GM12878 (cell line): ENCODE results near the gene CRTAP. TPM values are rescaled to one million over a fixed set of nuclear protein-coding genes. Genes with fewer than 3 reads are reported as not detected.

Experiments
- ATAC-seq: fragments of 200-7000 bp; cut with Tn5 transposase; 3 replicates; pipeline ENCODE4 v1.9.1; 2020; ENCODE audit warnings: mild to moderate bottlenecking, moderate library complexity
- BruUV-seq: library from RNA; stranded (reverse); fragments of 400-500 nt; replicated peaks from 2 replicates; lab custom pipeline; 2021; lab: Mats Ljungman, UMichigan
- CTCF ChIA-PET: fragments of 300-600 bp; sonication (Branson Sonifier 250); formaldehyde crosslinking; extraction: SDS; loops from one replicate; lab custom pipeline; 2021; ENCODE audit warnings: inconsistent platforms; lab: Yijun Ruan, JAX
- POLR2A ChIA-PET: fragments of 350-600 bp; formaldehyde crosslinking; extraction: SDS; loops from one replicate; lab custom pipeline; 2021; ENCODE audit warnings: inconsistent platforms; lab: Charles Lee
- RAD21 ChIA-PET: fragments of 300-600 bp; sonication (Branson Sonifier 250); formaldehyde crosslinking; loops from one replicate; lab custom pipeline; 2023; ENCODE audit warnings: antibody characterized with exemption; ENCODE audit not compliant: unreplicated experiment; lab: Charles Lee
- SMC1A ChIA-PET: fragments of 300-600 bp; sonication (Branson Sonifier 250); formaldehyde crosslinking; loops from one replicate; lab custom pipeline; 2023; ENCODE audit not compliant: unreplicated experiment, uncharacterized antibody; lab: Charles Lee
- DNase-seq: peaks from one replicate; pipeline ENCODE4 v3.0.0-alpha.2; 2011; ENCODE audit warnings: low read depth, low spot score
- FAIRE-seq: peaks from 3 replicates; lab custom pipeline; 2011; peaks lifted over from hg19 to GRCh38; lab: Jason Lieb, UNC
- H2AFZ ChIP-seq: 2 replicates; pipeline ENCODE4 v1.6.0; 2011; ENCODE audit warnings: low read depth, low read length, control low read depth; ENCODE audit not compliant: control insufficient read depth
- H3K27ac ChIP-seq: 2 replicates; pipeline ENCODE4 v1.5.1; 2011; ENCODE audit warnings: control low read depth; ENCODE audit not compliant: control insufficient read depth, insufficient read depth
- H3K27me3 ChIP-seq, 2 experiments: replicated peaks in 1 of 2; 2 replicates each; pipeline versions ENCODE4 v1.6.0 to v1.6.1; 2011; ENCODE audit warnings: low read length in 1 of 2; ENCODE audit not compliant: control insufficient read depth in 2 of 2, insufficient read depth in 2 of 2
- H3K36me3 ChIP-seq, 2 experiments: 2 replicates each; pipeline ENCODE4 v1.5.1; 2011; ENCODE audit warnings: low read length in 1 of 2; ENCODE audit not compliant: control insufficient read depth in 2 of 2, insufficient read depth in 2 of 2
- H3K4me1 ChIP-seq: 2 replicates; pipeline ENCODE4 v1.6.1; 2011; ENCODE audit warnings: mild to moderate bottlenecking, low read length, moderate library complexity, mixed read lengths; ENCODE audit not compliant: control insufficient read depth, insufficient read depth
- H3K4me2 ChIP-seq: 2 replicates; pipeline ENCODE4 v1.6.0; 2011; ENCODE audit warnings: control low read depth; ENCODE audit not compliant: control insufficient read depth, insufficient read depth
- H3K4me3 ChIP-seq: fragments of 200-600 bp; sonication (generic); 2 replicates; pipeline ENCODE4 v1.5.1; 2016
- H3K79me2 ChIP-seq: 2 replicates; pipeline ENCODE4 v1.6.0; 2011; ENCODE audit warnings: low read length; ENCODE audit not compliant: control insufficient read depth, insufficient read depth
- H3K9ac ChIP-seq: 2 replicates; pipeline ENCODE4 v1.8.0; 2011; ENCODE audit warnings: low read length, control low read depth, mixed read lengths; ENCODE audit not compliant: control insufficient read depth, insufficient read depth
- H3K9me3 ChIP-seq: replicated peaks from 3 replicates; pipeline ENCODE4 v1.5.1; 2011; ENCODE audit warnings: mild to moderate bottlenecking, low read length; ENCODE audit not compliant: control insufficient read depth, insufficient read depth
- H4K20me1 ChIP-seq: 2 replicates; pipeline ENCODE4 v1.6.0; 2011; ENCODE audit not compliant: control insufficient read depth, insufficient read depth
- BCL11A ChIP-seq: IDR thresholded peaks from 2 replicates; pipeline ENCODE4 v1.6.1; 2011; ENCODE audit warnings: low read depth, low read length
- CEBPB ChIP-seq, 2 experiments: fragments of 150-350 bp in 1 of 2; IDR thresholded peaks; 2 replicates each; pipeline ENCODE4 v1.6.1; 2012 to 2014; ENCODE audit warnings: low read depth in 2 of 2, low read length in 2 of 2, borderline replicate concordance in 1 of 2, inconsistent platforms in 1 of 2
- E2F8 ChIP-seq: fragments of 450-650 bp; IDR thresholded peaks from 2 replicates; pipeline ENCODE4 v1.6.1; 2018; ENCODE audit warnings: mild to moderate bottlenecking, low read depth, moderate library complexity; ENCODE audit not compliant: partially characterized antibody
- E4F1 ChIP-seq: fragments of 450-650 bp; IDR thresholded peaks from 2 replicates; pipeline ENCODE4 v1.6.1; 2018; ENCODE audit warnings: borderline replicate concordance, mild to moderate bottlenecking; ENCODE audit not compliant: partially characterized antibody
- FOXK2 ChIP-seq: fragments of 450-650 bp; IDR thresholded peaks from 2 replicates; pipeline ENCODE4 v1.6.1; 2017; ENCODE audit warnings: mild to moderate bottlenecking, moderate library complexity
- HDGF ChIP-seq: fragments of 450-650 bp; IDR thresholded peaks from 2 replicates; pipeline ENCODE4 v1.6.1; 2016; ENCODE audit warnings: antibody characterized with exemption
- JUNB ChIP-seq: IDR thresholded peaks from 2 replicates; pipeline ENCODE4 v1.6.1; 2016; ENCODE audit warnings: antibody characterized with exemption, mild to moderate bottlenecking
- KAT2A ChIP-seq: conservative IDR thresholded peaks from 2 replicates; pipeline ENCODE4 v1.6.1; 2011; ENCODE audit warnings: low read depth, low read length; ENCODE audit not compliant: control insufficient read depth
- KDM1A ChIP-seq: fragments of 200-600 bp; sonication (generic); IDR thresholded peaks from 2 replicates; pipeline ENCODE4 v1.6.1; 2016; ENCODE audit warnings: borderline replicate concordance
- MTA3 ChIP-seq: IDR thresholded peaks from 2 replicates; pipeline ENCODE4 v1.6.1; 2012; ENCODE audit warnings: low read length, inconsistent platforms, borderline replicate concordance
- PAX8 ChIP-seq: fragments of 450-650 bp; IDR thresholded peaks from 2 replicates; pipeline ENCODE4 v1.6.1; 2017; ENCODE audit warnings: mild to moderate bottlenecking, moderate library complexity
- POLR2AphosphoS2 ChIP-seq: IDR thresholded peaks from 2 replicates; pipeline ENCODE4 v1.6.1; 2011; ENCODE audit warnings: low read depth, mild to moderate bottlenecking, low read length, improper control_type of control experiment, moderate library complexity
- POU2F2 ChIP-seq: IDR thresholded peaks from 3 replicates; pipeline ENCODE4 v1.6.1; 2011; ENCODE audit warnings: low read depth, mild to moderate bottlenecking, low read length, borderline replicate concordance
- SIN3A ChIP-seq: IDR thresholded peaks from 2 replicates; pipeline ENCODE4 v1.6.1; 2012; ENCODE audit warnings: low read depth, low read length, improper control_type of control experiment
- SIX5 ChIP-seq: IDR thresholded peaks from 2 replicates; pipeline ENCODE4 v1.6.1; 2011; ENCODE audit warnings: mild to moderate bottlenecking, low read depth, low read length, moderate library complexity; ENCODE audit not compliant: severe bottlenecking
- SMARCA5 ChIP-seq: fragments of 450-650 bp; IDR thresholded peaks from 2 replicates; pipeline ENCODE4 v1.6.1; 2017; ENCODE audit warnings: mild to moderate bottlenecking
- SPI1 ChIP-seq: IDR thresholded peaks from 2 replicates; pipeline ENCODE4 v1.6.1; 2011; ENCODE audit warnings: low read depth, mild to moderate bottlenecking, low read length, moderate library complexity, borderline replicate concordance; ENCODE audit not compliant: insufficient read depth
- ZBED1 ChIP-seq: IDR thresholded peaks from 2 replicates; pipeline ENCODE4 v1.6.1; 2016; ENCODE audit warnings: borderline replicate concordance
- WGBS: methylation state at CpG from one replicate; pipeline ENCODE4 v1.1.6; 2016; ENCODE audit warnings: low lambda C conversion rate; ENCODE audit not compliant: insufficient replicate concordance, insufficient coverage; ENCODE audit errors: missing lambda C conversion rate; 5-methylcytosine and 5-hydroxymethylcytosine counted together
- in situ Hi-C: fragments of 300-500 bp; cut with MboI; formaldehyde crosslinking; loops from 9 replicates; pipeline ENCODE4 v1.14.3; 2018; ENCODE audit warnings: mixed read lengths
- intact Hi-C: fragments of 100-400 bp; cut with micrococcal nuclease; formaldehyde crosslinking; loops from one replicate; pipeline ENCODE4 v1.14.2; 2022; ENCODE audit not compliant: unreplicated experiment
- polyA plus RNA-seq, 11 experiments: library from polyadenylated mRNA; depleted of rRNA in 4 of 11; unstranded in 6 of 11; stranded (reverse) in 5 of 11; fragments of >200 nt; fragmentation: Nextera tagmentation in 4 of 11; fragmentation: Illumina TruSeq in 1 of 11; extraction: Ambion mirVana in 4 of 11; extraction: Trizol in 1 of 11; gene quantifications; 1 replicate in 1 of 11; 2 replicates in 10 of 11; pipeline versions ENCODE4 v1.2.1 to v1.2.3, GENCODE V29; 2011 to 2016; ENCODE audit warnings: inconsistent platforms in 2 of 11, missing spikeins in 2 of 11, low read depth in 1 of 11
- total RNA-seq, 4 experiments: library from RNA; depleted of rRNA in 3 of 4; stranded (reverse); fragments of >200 nt in 3 of 4; fragmentation: Illumina TruSeq in 1 of 4; extraction: Trizol in 1 of 4; gene quantifications; 2 replicates each; pipeline versions ENCODE4 v1.2.1 to v1.2.3, GENCODE V29; 2013 to 2021

CRTAP gene
- total and polyA plus RNA-seq, 10 of the 15 experiments (the other 5 are each of a cell fraction or from before 2014, with no cell fraction given) = 6.0 to 42.3 (median 23.3) TPM

- POLR2A ChIA-PET = no interaction called here
- Histone ChIP-seq H2AFZ (no peak overlapping the region), H3K4me3 (no peak overlapping the region), H3K79me2 (no peaks in the 10 kb centered on the region), H3K9ac (no peak overlapping the region), H4K20me1 (no peaks in the 10 kb centered on the region), H3K4me2 (no peak overlapping the region), H3K9me3 (no peaks in the 10 kb centered on the region), H3K27me3 (no peaks in the 10 kb centered on the region), H3K27ac (no peak overlapping the region), H3K36me3 (no peaks in the 10 kb centered on the region), H3K4me1 (no peaks in the 10 kb centered on the region)
- SMC1A ChIA-PET = no interaction called here
- ATAC-seq = no peak
- CTCF ChIA-PET = interaction anchor here (0.6 to 2.1 kb wide), 2 partner anchors 66 to 820 kb away, joined by 4 to 5 read pairs; no protein-coding TSS in a partner anchor
- DNase-seq = no peak
- FAIRE-seq = no peak
- intact Hi-C loops = no loop called here
- no peak for TF ChIP-seq E4F1
- TF ChIP-seq SMARCA5 = no peak
- TF ChIP-seq POLR2AphosphoS2 = no peak
- no peak for TF ChIP-seq FOXK2
- no peak for TF ChIP-seq SPI1
- no peak for TF ChIP-seq BCL11A
- TF ChIP-seq E2F8 = no peak
- TF ChIP-seq SIX5 = no peak
- TF ChIP-seq KAT2A = no peak
- no peak for TF ChIP-seq MTA3
- no peak for TF ChIP-seq HDGF
- TF ChIP-seq KDM1A = no peak
- no peak for TF ChIP-seq POU2F2
- TF ChIP-seq JUNB = no peak
- TF ChIP-seq PAX8 = no peak
- TF ChIP-seq ZBED1 = no peak
- TF ChIP-seq CEBPB (IDR thresholded peaks at IDR 0.05; ENCODE audit: borderline replicate concordance in 1 of 2, low read depth in 2 of 2, low read length in 2 of 2) = no peak
- TF ChIP-seq SIN3A = no peak
- 70% methylated on average over 3 of the region's 3 CpGs for WGBS
- RAD21 ChIA-PET = no interaction called here
- in situ Hi-C loops = no loop called here
- no TSS peak for BruUV-seq
Measured at GRCh38 chr3:33196538-33196937, 82.7 kb downstream of the CRTAP start.
